CD4-positive, alpha-beta T cell treated with Interleukin-21 for 1 hour (primary cell): Measurements from ENCODE around the gene NAALADL2.

Experiments
- DNase-seq: peaks from one replicate; pipeline ENCODE4 v3.0.0-alpha.2; 2020

NAALADL2 gene

GRCh38 chr3:175001091-175001490 lies 142.0 kb downstream of the NAALADL2 start:
- no peak for DNase-seq

- DNase-seq: no peak
These were observed 143.6 kb downstream of the NAALADL2 start for GRCh38 chr3:175002732-175003143.

GRCh38 chr3:175003590-175003989 lies 144.5 kb downstream of the NAALADL2 start:
- no peak for DNase-seq

- no peak for DNase-seq
These were observed 146.1 kb downstream of the NAALADL2 start for GRCh38 chr3:175005193-175005592.

- no peak for DNase-seq
These were observed 146.7 kb downstream of the NAALADL2 start for GRCh38 chr3:175005881-175006280.

- DNase-seq: no peak
These were observed 148.2 kb downstream of the NAALADL2 start for GRCh38 chr3:175007306-175007705.

GRCh38 chr3:175009295-175009694 lies 150.2 kb downstream of the NAALADL2 start:
- no peak for DNase-seq

- DNase-seq: no peak
These were observed 156.0 kb downstream of the NAALADL2 start for GRCh38 chr3:175015056-175015635.

- DNase-seq: no peak
These were observed 160.0 kb downstream of the NAALADL2 start for GRCh38 chr3:175018946-175019727.

GRCh38 chr3:175020101-175020500 lies 161.0 kb downstream of the NAALADL2 start:
- DNase-seq: no peak

- no peak for DNase-seq
These were observed 170.7 kb downstream of the NAALADL2 start for GRCh38 chr3:175029828-175030227.

GRCh38 chr3:175039875-175040274 lies 180.7 kb downstream of the NAALADL2 start:
- DNase-seq: no peak

- no peak for DNase-seq
These were observed 182.2 kb downstream of the NAALADL2 start for GRCh38 chr3:175041369-175041768.

GRCh38 chr3:175046601-175047000 lies 187.5 kb downstream of the NAALADL2 start:
- DNase-seq: no peak

GRCh38 chr3:175047786-175048185 lies 188.7 kb downstream of the NAALADL2 start:
- no peak for DNase-seq

GRCh38 chr3:175057401-175057800 lies 198.3 kb downstream of the NAALADL2 start:
- DNase-seq: no peak

- no peak for DNase-seq
These were observed 200.7 kb downstream of the NAALADL2 start for GRCh38 chr3:175059788-175060187.

GRCh38 chr3:175065497-175065896 lies 206.4 kb downstream of the NAALADL2 start:
- DNase-seq: no peak

GRCh38 chr3:175066617-175067415 lies 207.7 kb downstream of the NAALADL2 start:
- DNase-seq: no peak

- no peak for DNase-seq
These were observed 209.5 kb downstream of the NAALADL2 start for GRCh38 chr3:175068587-175068986.

- no peak for DNase-seq
These were observed 211.8 kb downstream of the NAALADL2 start for GRCh38 chr3:175070946-175071345.

- DNase-seq: no peak
These were observed 214.2 kb downstream of the NAALADL2 start for GRCh38 chr3:175073219-175073905.

- no peak for DNase-seq
These were observed 216.1 kb downstream of the NAALADL2 start for GRCh38 chr3:175075269-175075668.
